HG02970 (cell line): ENCODE measurements around the gene TXLNA.
A peak's percentile ranks its signal among the peaks of the same experiment; 100 is the strongest.

Experiments
- ATAC-seq: cut with Tn5 transposase; IDR thresholded peaks from one replicate; pipeline ENCODE4 v1.9.1; 2021; ENCODE audit warnings: mild to moderate bottlenecking, moderate library complexity, moderate number of reproducible peaks; ENCODE audit not compliant: unreplicated experiment, low FRiP score

The TXLNA gene

DNA sequence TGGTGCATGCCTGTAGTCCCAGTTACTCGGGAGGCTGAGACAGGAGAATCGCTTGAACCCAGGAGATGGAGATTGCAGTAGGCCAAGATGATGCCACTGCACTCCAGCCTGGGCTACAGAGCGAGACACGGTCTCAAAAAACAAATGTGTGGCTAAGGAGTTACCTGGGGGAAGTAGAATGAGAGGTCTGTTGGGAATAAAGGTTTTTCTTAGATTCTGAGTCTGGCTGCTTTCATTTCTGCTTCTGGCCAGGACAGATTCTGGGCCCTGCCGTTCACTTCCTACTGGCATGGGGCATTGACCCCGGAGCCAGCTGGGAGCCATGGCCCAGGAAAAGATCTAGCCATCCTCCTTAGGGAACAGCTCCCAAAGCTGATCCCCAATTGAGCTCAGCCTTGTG lies 29.0 kb downstream of the TXLNA start:
- ATAC-seq = no peak

DNA sequence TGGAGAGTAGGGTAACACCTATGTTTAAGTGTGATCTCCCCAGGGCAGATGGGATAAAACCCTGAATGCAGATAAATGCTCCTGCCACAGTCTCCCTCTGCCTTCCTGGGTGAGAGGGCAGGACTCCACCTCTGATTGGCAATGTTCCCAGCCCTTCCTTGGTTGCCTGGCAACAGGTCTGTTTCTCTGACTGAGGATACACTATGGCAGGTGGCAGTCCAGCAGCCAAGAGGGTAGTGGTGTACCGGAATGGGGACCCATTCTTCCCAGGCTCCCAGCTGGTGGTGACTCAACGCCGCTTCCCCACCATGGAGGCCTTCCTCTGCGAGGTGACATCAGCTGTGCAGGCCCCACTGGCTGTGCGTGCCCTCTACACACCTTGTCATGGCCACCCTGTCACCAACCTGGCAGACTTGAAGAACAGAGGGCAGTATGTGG lies 29.4 kb downstream of the TXLNA start, which contains the start of gene DCDC2B:
DCDC2B (plus strand) TSS at position 199 of the 438 bp plus-strand sequence; CDS start at position 204, 5 bp downstream.
- no peak for ATAC-seq

DNA sequence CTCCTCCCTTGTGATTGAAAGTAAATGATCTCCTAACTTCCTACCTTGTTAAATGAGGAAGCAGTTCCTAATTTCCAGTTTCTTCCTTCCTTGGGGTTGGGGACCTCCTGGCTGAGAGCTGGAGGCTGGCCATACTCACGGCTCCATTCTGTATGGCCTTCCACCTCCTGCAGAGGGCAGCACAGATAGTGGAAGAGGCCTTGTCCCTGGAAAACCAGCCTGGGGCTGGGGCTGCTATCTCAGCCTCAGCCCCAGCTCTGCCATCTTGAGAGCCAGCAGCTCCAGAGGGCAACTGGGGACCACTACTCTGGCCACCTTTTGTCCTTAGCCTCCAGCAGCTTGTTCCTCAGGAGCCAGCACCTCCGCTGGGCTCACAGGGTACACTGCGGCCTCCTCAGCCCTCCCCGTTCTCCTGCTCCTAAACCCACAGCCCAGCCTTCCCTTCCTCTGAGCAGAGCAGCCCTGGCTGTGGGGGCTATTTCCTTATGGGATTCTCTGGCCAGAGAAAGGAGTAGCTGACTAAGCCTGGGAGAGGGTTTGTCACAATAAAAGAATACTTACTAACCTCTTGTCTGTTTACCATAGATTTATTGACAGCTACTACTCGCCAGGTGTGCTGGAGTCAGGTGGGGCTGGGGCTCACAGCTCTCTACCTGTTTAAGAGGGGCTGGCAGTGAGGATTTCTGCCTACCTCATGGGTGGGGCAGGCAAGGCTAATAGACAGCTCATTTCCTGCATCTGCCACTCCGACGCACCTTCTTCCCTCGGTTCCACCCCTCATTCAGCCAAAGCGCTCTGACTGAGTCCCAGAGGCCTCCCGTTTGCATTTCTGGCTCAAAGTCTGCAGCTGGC lies 36.4 kb downstream of the TXLNA start:
- no peak for ATAC-seq

DNA sequence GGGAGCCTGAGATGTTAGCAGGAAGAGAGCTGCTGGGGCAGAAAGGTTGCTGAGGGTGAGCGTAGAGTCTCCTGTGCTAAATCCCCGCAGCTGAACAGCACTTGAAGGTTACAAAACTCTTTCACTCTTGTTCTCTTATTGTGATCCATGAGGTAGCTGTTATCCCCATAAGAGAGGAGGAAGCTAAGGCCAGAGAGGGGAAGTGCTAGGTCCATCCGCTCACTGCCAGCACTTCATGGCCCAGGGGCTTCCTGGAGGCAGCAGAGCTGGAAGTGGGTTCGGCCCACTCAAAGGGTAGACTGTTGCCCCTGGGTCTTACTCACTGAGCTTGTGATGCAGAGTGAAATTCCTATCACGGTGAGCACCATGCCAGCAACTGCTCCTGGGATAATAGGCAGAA lies 37.1 kb downstream of the TXLNA start:
- no peak for ATAC-seq

DNA sequence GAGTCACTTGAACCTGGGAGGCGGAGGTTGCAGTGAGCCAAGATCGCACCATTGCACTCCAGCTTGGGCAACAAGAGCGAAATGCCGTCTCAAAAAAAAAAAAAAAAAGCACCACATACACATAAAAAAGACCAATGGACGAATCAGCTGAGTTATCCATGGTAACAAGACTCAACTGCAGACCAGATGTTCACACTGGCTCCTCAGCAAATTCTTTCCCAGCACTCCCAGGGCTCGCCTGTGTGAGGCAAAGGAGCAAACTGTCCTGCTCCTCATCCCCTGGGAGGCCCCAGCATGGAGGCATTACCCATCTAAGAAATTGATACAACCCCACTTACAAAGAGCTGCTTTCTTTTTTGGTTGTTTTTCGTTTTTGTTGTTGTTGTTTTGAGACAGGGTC lies 39.5 kb downstream of the TXLNA start:
- ATAC-seq = no peak

DNA sequence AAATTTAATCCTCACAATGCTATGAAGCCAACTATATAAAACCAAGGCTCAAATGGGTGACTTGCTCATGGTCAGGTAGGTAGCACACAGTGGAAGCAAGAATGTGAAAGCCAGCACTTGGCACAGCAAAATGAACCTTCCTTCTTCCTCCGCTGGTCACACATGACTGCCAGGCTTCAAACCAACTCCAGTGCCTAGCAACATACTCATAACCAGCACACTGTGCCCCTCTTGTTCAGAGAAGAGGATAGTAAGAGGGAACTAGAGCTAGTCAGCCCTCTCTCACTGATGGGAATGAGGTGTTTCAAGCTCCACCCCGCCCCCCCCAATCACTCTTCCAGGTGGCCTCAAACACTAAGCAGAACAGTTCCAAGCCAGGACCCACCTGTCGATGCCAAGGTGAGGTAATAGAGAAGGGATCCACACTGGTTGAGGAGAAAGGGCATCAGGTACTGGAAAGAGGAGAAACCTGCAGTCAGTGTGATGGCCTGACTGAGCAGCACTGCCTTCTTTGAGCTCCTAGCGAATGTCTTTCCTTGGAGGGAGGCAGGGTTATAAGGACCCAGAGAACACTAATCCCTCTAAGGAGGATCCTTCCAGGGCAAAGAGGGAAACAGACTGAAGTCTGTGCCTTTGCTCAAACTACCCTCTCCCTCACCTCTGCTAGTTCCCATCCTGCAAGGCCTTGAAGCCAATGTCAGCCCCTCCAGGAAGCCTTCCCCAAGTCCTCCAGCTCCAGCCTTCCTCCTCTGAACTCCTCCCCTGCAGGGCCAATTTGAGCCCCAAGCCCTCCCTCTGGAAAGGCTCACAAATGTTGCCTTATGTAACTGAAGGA lies 41.5 kb downstream of the TXLNA start:
- no peak for ATAC-seq

DNA sequence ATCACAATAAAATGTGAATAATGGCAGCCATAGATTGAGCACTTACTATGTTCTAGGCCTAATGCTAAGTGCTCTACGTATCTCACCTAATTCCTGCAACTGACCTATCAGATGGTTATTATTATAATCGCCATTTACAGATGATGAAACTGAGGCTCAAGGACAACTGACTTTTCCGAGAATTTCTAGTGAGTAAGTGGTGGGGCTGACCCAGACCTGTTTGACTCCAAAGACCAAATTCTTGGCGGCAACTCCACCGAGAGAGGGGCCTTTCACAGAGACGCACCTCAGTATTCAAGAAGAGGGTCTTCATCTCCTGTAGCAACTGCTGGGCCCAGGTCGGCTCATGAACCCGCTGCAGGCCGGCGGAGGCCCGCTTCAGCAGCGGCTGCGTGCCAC lies 42.1 kb downstream of the TXLNA start:
- no peak for ATAC-seq

DNA sequence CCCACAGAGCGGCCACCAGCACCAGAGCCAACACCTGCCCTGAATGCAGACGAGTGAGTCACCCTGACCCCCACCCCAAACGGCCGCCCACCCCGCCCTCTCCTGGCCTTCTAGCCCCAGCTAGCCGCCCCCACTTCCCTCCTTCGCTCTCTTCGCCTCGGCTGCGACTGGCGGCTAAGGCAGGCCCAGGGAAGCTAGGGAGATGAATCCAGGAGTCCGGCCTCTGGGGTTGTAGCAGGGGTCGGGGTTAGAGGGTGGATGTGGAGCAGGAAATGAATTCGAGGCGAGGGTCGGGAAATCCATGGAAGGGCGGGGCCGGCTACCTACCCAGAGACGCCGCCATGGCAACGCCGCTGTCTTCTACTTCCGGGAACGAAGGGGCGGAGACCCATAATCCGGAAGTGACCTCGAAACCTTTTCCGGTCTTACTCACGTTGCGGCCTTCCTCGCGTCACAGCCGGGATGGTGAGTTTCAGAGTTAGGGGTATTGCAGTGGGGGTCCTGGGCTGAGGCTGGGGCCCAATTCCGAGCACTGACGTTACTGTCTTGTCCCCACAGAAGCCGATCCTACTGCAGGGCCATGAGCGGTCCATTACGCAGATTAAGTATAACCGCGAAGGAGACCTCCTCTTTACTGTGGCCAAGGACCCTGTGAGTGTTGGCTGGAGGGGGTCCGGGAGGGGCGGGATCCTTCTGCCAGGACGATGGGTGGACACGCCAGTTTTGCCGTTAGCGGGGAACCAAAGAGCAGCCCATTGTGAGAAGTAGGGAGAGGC lies 42.7 kb downstream of the TXLNA start, which contains the start of the genes EIF3I and TMEM234:
EIF3I (plus strand) TSS at position 428 of the 776 bp plus-strand sequence; CDS start at position 463, 35 bp downstream.
TMEM234 (minus strand) TSS at position 374 of the 776 bp plus-strand sequence; CDS start at position 343, 31 bp downstream.
- ATAC-seq = peak; percentile 96

DNA sequence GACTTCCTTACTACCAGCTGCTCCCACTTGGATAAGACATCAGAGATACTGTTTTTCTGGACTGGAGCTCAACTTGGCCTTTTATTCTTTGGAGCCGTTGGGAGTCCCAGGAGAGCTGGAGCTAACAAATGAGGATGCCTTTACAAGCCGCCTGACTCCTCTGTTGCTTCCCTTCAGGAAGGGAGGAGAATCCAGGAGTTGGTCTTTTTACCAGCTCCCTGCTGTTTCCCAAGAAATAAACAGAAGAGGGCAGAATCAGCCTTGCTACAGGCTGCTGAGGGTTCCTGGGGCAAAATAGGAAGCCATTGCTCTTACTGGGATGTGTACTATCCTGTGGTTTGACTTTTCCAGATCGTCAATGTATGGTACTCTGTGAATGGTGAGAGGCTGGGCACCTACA lies 44.2 kb downstream of the TXLNA start:
- no peak for ATAC-seq

DNA sequence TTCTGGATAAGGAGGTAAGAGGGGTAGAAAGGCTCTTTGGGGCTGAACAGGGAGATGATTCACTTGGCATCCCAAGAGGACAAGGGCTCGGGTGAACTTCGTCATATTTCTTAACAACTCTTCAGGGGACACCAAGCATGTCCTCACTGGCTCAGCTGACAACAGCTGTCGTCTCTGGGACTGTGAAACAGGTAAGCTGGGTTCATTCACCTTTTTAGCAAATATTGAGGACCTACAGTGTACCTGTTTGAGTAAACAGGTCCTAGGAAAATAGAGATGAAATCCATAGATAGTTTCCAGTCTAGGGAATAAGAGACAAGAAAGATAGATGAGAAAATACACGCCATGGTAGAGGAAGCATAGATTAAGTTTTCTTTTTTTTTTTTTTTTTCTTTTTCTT lies 44.8 kb downstream of the TXLNA start:
- no peak for ATAC-seq

DNA sequence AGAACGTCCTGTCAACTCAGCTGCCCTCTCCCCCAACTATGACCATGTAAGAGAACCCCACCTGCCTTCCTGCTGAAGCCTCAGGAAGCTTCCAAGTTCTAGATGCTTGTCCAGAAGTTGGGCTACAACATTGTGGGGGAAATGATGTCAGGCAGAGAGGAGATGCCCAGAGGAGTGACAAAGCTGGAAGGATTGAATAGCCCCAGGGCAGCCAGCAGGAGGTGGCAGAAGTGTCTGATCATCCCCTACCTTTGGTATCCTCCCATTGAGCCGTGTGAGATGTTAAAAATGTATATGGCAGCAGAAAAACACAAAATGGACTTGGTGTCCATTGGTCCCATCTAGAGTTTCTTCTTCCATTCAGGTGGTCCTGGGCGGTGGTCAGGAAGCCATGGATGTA lies 49.3 kb downstream of the TXLNA start:
- ATAC-seq = no peak

DNA sequence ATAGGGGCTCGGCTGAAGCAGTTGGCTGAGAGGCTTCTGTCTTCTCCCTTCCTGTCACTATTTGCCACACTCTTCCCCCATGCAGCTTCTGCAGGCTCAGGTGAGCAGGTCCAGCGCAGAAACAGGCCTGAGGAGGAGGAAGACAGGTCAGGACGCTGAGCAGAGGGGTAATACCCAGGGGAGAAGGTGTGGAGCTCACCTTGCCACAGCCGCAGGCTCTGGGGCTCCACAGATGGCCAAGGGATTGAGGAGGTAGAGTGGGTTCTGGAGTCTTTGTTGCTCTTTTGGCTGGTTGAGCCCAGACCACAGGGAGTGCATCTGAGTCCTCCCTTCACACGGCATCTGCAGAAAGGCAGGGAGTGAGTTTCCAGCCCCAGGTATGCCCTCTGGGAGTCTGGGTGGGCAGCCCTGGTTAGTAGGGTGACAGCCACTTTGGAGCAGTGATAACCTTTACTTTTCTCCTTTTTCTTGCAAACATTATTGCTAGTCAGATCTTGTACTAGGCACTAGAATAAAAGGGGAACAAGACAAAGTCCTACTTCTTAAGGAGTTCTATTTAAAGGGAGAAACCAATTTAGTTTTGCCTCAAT lies 52.5 kb downstream of the TXLNA start:
- no peak for ATAC-seq

DNA sequence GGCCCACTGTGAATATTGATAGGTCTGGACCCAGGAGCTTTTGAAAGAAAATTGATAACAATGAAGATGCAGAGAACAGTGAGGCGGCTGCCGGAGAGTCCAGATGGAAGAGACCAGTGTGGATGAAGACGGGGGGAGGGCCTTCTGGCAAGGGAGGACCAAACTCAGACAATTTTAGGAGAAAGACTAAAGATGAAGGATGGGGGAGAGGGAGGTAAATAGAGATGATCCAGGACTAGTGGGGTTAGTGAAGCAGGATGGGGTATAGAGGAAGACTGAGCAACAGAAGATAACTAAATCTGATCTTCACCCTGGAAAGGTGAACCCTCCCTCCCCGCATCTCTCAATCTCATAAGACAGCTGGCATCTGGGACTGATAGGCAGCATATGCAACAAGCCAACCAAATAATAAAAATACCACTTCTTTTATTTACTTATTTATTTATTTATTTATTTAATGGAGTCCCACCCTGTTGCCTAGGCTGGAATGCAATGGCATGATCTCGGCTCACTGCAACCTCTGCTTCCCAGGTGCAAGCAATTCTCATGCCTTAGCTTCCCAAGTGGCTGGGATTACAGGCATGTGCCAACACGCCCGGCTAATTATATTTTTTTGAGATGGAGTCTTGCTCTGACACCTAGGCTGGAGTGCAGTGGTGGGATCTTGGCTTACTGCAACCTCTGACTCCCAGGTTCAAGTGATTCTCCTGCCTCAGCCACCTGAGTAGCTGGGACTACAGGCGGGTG lies 53.3 kb downstream of the TXLNA start:
- ATAC-seq = no peak

DNA sequence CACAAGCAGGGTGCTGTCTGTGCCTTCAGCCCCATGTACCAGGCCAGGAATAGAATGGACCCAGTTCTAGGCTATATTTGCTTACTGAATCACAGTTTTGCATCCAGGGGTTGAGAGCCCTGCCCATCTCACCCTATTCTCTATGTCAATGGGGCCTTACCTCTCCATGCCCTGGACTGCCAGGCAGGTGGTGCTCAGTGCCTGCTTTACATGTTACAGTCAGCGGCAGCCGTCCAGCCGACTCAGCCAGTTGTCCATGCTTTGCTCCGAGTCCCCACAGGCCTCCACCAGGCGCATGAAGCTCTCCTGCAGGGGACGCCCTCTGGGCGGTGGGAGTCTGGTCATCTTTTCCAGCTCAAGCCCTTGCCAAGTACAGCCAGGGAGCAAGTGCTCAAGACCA lies 55.3 kb downstream of the TXLNA start:
- ATAC-seq = no peak

DNA sequence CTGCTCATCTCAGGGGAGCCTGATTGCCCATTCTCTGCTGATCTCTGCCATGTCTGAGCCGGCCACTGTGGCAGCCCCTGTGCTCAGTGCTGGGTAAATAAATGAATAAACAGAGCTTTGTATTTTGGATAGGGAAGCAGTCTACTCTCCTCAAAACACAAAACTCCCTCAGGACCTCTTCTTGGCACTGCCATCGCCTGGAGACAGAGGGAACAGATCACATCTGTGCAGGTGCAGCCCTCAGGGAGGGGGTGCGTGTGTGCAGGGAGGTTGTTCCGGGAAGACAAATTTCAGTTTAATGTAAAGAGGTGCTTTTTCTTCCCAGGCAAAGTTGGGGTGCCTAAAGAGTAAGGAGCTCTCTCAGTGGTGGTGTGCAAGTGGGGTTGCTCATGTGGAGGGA lies 59.9 kb downstream of the TXLNA start:
- ATAC-seq = no peak

DNA sequence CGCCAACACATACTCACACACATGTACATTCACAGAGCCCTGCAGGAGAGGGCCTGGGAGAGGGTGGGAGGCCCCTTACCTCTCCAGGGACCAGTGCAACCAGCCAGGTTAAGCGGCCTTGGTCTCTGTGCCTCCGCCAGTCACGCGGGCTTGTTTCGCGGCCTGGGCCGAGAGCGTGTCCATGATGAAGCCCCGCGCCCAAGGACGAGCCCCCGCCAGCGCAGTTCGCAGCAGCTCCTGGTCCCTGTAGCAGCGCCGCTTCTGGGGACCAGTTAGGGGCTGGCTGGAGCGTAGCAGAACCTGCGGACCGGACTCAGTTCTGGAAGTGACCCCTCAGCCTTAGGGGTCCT lies 60.3 kb downstream of the TXLNA start:
- ATAC-seq = no peak

DNA sequence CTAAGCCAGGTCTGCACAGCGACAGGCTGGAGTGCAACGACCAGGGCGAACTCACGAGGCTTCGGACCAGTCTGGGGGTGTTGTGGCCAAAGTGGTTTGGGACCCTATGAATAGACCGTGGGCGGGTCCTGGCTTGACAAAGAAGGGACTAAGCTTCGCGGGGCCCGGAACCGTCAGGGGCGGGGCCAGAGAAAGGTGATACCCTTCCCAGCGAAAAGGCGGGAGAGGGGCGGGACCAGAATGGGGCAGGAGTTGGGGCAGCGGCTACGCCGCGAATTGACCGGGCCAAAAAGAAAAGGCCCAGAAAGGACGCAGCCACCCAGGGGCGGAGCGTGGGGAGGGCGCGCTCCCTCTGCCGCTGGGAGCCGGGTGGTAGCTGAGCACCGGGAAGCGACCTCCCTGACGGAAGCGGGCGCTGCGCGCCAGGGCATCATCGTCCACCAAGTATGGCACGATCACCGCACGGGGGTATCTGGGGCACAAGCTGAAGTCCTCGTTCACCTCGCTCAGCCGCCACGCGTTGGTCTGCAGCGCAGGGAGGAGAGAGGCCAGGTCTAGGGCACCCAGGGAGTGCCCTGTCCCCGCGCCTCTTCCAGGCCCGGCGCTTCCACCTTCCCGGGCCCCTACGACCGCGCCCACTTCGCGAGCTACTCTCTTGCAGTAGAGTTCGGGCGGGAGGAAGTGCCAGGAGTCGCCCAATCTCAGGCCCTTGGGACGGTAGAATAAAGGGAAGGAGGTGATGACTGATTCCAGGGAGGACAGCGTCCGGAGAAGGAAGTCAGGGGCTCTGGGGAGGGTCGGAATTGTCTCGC lies 60.9 kb downstream of the TXLNA start:
- no peak for ATAC-seq

DNA sequence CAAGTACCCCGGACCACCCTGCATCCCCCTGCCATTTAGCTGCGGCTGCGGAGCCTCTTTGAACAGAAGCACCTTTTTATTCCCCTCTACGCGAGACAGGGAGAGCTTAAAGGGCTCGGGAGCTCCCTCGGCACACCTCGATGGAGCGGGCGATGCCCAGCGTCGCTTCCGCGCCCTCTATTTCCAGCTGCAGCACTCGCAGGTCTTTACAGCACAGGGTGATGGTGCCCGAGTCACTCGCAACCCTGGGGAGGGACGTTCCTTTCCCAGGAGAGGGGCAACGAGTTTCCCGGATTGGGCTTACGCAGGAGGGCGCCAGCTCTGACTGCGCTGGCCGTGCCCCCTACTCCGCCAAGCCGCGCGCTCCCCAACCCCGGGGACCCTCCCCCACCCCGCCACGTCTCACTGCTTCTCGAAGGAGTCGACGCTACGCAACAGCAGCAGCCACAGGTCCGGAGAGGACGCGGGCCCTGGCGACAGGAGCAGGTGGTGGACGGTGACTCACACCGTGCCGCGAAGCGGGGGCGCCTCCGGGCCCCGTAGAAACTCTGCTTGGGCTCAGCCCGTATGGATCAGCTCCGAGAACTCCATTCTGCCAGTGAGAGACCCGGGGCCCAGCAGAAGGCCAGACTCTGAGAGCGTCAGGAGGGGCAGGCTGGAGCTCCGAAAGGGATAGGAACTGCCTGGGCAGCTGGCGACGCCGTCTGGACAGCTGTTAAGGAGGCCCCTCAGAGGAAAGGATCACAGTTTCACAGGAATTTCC lies 61.7 kb downstream of the TXLNA start:
- ATAC-seq = no peak
